Small intestine (tissue), 7 donors: ENCODE data around the gene KMT5C. TPM values are rescaled to one million over a fixed set of nuclear protein-coding genes. Genes with fewer than 3 reads are reported as not detected.

ENCODE experiments used
- DNase-seq, 2 donors: peaks; one replicate each; pipeline versions ENCODE4 v3.0.0 to v3.0.0-alpha.2; 2013
- FAIRE-seq: peaks from 2 replicates; lab custom pipeline; 2012; peaks lifted over from hg19 to GRCh38; lab: Jason Lieb, UNC
- H3K27ac ChIP-seq, 3 donors: one replicate each; pipeline ENCODE4 v1.5.1; 2013; ENCODE audit warnings: low read length in 2 of 3, mild to moderate bottlenecking in 2 of 3, control low read depth in 1 of 3, inconsistent platforms in 1 of 3, low read depth in 1 of 3, moderate library complexity in 1 of 3
- H3K27me3 ChIP-seq, 3 donors: one replicate each; pipeline ENCODE4 v1.6.1; 2013; ENCODE audit warnings: low read length in 3 of 3, inconsistent platforms in 1 of 3; ENCODE audit not compliant: control insufficient read depth in 3 of 3, insufficient read depth in 3 of 3
- H3K36me3 ChIP-seq, 3 donors: one replicate each; pipeline ENCODE4 v1.6.1; 2013; ENCODE audit warnings: low read length in 3 of 3, inconsistent platforms in 1 of 3, low read depth in 1 of 3, mild to moderate bottlenecking in 1 of 3, moderate library complexity in 1 of 3; ENCODE audit not compliant: control insufficient read depth in 3 of 3, insufficient read depth in 2 of 3
- H3K4me1 ChIP-seq, 3 donors: one replicate each; pipeline ENCODE4 v1.6.1; 2013; ENCODE audit warnings: low read length in 2 of 3, inconsistent platforms in 1 of 3, low read depth in 1 of 3, mild to moderate bottlenecking in 1 of 3, moderate library complexity in 1 of 3; ENCODE audit not compliant: control insufficient read depth in 3 of 3, insufficient read depth in 2 of 3
- H3K4me3 ChIP-seq, 3 donors: one replicate each; pipeline ENCODE4 v1.5.1; 2013; ENCODE audit warnings: low read length in 3 of 3, control low read depth in 1 of 3, inconsistent platforms in 1 of 3, low read depth in 1 of 3, mild to moderate bottlenecking in 1 of 3, moderate library complexity in 1 of 3
- H3K9me3 ChIP-seq, 2 donors: one replicate each; pipeline ENCODE4 v1.6.1; 2013; ENCODE audit warnings: low read depth in 1 of 2, low read length in 1 of 2; ENCODE audit not compliant: control insufficient read depth in 2 of 2, insufficient read depth in 1 of 2
- WGBS, 3 donors: extraction: QIAGEN DNeasy Blood & Tissue Kit; methylation state at CpG; one replicate each; pipeline ENCODE4 v1.1.7; 2013; 5-methylcytosine and 5-hydroxymethylcytosine counted together
- polyA plus RNA-seq, 4 donors: library from polyadenylated mRNA; stranded (reverse) in 3 of 4; unstranded in 1 of 4; fragments of 200-250 nt in 3 of 4; fragments of 120-200 nt in 1 of 4; gene quantifications; one replicate each; pipeline versions ENCODE4 v1.2.1 to v1.2.3, GENCODE V29; 2013
- donor health status: healthy with polysubstance abuse.
- donor health status: control.
- donor health status: control.
- donor health status: Bipolar disorder and iron deficiency.
- donor health status: healthy.

Gene KMT5C
- polyA plus RNA-seq, 4 donors = 10.3 to 18.4 (median 14.3) TPM

- DNase-seq (no peak), FAIRE-seq (no peak)
- H3K4me1 ChIP-seq = no peaks in the 10 kb centered on the region
- no peak within 1 kb of the TSS for H3K4me3 ChIP-seq
- H3K27me3 ChIP-seq = peaks cover 3 to 32% (median 3%) of the 10 kb centered on the region in 3 donors
- H3K36me3 ChIP-seq = no peaks in the 10 kb centered on the region
- no peaks in the 10 kb centered on the region for H3K9me3 ChIP-seq
- 79 to 83% (median 81%) methylated on average over 26 to 27 of the region's 27 CpGs for WGBS, 3 donors
- no peak within 1 kb of the TSS for H3K27ac ChIP-seq
Observed at GRCh38 chr19:55362990-55363716, 23.5 kb downstream of the KMT5C start, which contains the start of gene GARIN5B. Gene GARIN5B, minus strand, starts transcription at chr19:55363260. Its CDS starts 194 bp downstream, at chr19:55363066.

GRCh38 chr19:55365245-55365644, 25.6 kb downstream of the KMT5C start:
- H3K27ac ChIP-seq = no peak overlapping the region
- FAIRE-seq = no peak
- peaks cover 0 to 2% (median 0%) of the 10 kb centered on the region in 3 donors for H3K4me1 ChIP-seq
- no peak for DNase-seq
- no peak overlapping the region for H3K4me3 ChIP-seq
- no peaks in the 10 kb centered on the region for H3K9me3 ChIP-seq
- H3K36me3 ChIP-seq = no peaks in the 10 kb centered on the region
- WGBS, 3 donors = 71 to 84% (median 81%) methylated on average over 8 of the region's 8 CpGs
- peaks cover 3 to 51% (median 10%) of the 10 kb centered on the region in 3 donors for H3K27me3 ChIP-seq

GRCh38 chr19:55365964-55366363, 26.3 kb downstream of the KMT5C start:
- Histone ChIP-seq H3K36me3 (no peaks in the 10 kb centered on the region), H3K9me3 (no peaks in the 10 kb centered on the region), H3K4me1 (peaks cover 0 to 2% (median 0%) of the 10 kb centered on the region in 3 donors), H3K27ac (no peak overlapping the region), H3K27me3 (peaks cover 3 to 58% (median 14%) of the 10 kb centered on the region in 3 donors), H3K4me3 (no peak overlapping the region)
- WGBS, 3 donors = 60 to 72% (median 67%) methylated on average over 11 to 19 of the region's 19 CpGs
- FAIRE-seq (no peak), DNase-seq (no peak)

GRCh38 chr19:55366790-55367189, 27.1 kb downstream of the KMT5C start:
- no peak overlapping the region for H3K4me3 ChIP-seq
- peaks cover 0 to 2% (median 0%) of the 10 kb centered on the region in 3 donors for H3K4me1 ChIP-seq
- no peak overlapping the region for H3K27ac ChIP-seq
- no peak for FAIRE-seq
- H3K36me3 ChIP-seq = no peaks in the 10 kb centered on the region
- H3K9me3 ChIP-seq = no peaks in the 10 kb centered on the region
- peaks cover 3 to 66% (median 16%) of the 10 kb centered on the region in 3 donors for H3K27me3 ChIP-seq
- WGBS, 3 donors = 54 to 82% (median 72%) methylated on average over 3 of the region's 3 CpGs
- no peak for DNase-seq

- no peak for DNase-seq
- H3K4me3 ChIP-seq = no peak overlapping the region
- no peaks in the 10 kb centered on the region for H3K36me3 ChIP-seq
- WGBS, 3 donors = 61 to 81% (median 69%) methylated on average over 14 to 16 of the region's 16 CpGs
- H3K9me3 ChIP-seq = no peaks in the 10 kb centered on the region
- H3K27me3 ChIP-seq = peaks cover 8 to 74% (median 26%) of the 10 kb centered on the region in 3 donors
- FAIRE-seq = no peak
- H3K4me1 ChIP-seq = peaks cover 0 to 2% (median 0%) of the 10 kb centered on the region in 3 donors
- no peak overlapping the region for H3K27ac ChIP-seq
Observed at GRCh38 chr19:55368106-55368505, 28.4 kb downstream of the KMT5C start.

GRCh38 chr19:55368701-55369563, 29.3 kb downstream of the KMT5C start:
- WGBS, 3 donors = 8 to 11% (median 9%) methylated on average over 22 to 54 of the region's 54 CpGs
- no peaks in the 10 kb centered on the region for H3K9me3 ChIP-seq
- FAIRE-seq (no peak), DNase-seq (peak in 1 of 2 donors; percentile 36)
- peak overlapping the region in 1 of 3 donors; percentile 39 for H3K4me3 ChIP-seq
- H3K27me3 ChIP-seq = peaks cover 8 to 78% (median 30%) of the 10 kb centered on the region in 3 donors
- H3K27ac ChIP-seq = no peak overlapping the region
- H3K4me1 ChIP-seq = peaks cover 0 to 7% (median 0%) of the 10 kb centered on the region in 3 donors
- no peaks in the 10 kb centered on the region for H3K36me3 ChIP-seq

- H3K27me3 ChIP-seq = peaks cover 8 to 80% (median 30%) of the 10 kb centered on the region in 3 donors
- no peak for DNase-seq
- H3K4me3 ChIP-seq = peak overlapping the region in 1 of 3 donors; percentile 39
- H3K4me1 ChIP-seq = peaks cover 0 to 10% (median 0%) of the 10 kb centered on the region in 3 donors
- H3K27ac ChIP-seq = no peak overlapping the region
- 1 to 6% (median 4%) methylated on average over 27 to 59 of the region's 59 CpGs for WGBS, 3 donors
- no peak for FAIRE-seq
- no peaks in the 10 kb centered on the region for H3K36me3 ChIP-seq
- no peaks in the 10 kb centered on the region for H3K9me3 ChIP-seq
Observed at GRCh38 chr19:55369653-55370304, 30.1 kb downstream of the KMT5C start.
